Measurements from ENCODE around the gene PAPPA.

- TF ChIP-seq POLR2AphosphoS5 (IDR thresholded peaks at IDR 0.05) (no peak), POLR2A (IDR thresholded peaks at IDR 0.05; ENCODE audit: low read depth) (no peak)
- TF ChIP-seq, protein P1, sequence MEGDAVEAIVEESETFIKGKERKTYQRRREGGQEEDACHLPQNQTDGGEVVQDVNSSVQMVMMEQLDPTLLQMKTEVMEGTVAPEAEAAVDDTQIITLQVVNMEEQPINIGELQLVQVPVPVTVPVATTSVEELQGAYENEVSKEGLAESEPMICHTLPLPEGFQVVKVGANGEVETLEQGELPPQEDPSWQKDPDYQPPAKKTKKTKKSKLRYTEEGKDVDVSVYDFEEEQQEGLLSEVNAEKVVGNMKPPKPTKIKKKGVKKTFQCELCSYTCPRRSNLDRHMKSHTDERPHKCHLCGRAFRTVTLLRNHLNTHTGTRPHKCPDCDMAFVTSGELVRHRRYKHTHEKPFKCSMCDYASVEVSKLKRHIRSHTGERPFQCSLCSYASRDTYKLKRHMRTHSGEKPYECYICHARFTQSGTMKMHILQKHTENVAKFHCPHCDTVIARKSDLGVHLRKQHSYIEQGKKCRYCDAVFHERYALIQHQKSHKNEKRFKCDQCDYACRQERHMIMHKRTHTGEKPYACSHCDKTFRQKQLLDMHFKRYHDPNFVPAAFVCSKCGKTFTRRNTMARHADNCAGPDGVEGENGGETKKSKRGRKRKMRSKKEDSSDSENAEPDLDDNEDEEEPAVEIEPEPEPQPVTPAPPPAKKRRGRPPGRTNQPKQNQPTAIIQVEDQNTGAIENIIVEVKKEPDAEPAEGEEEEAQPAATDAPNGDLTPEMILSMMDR (IDR thresholded peaks at IDR 0.05): no peak
Measured at GRCh38 chr9:116416421-116416820, 262.8 kb downstream of the PAPPA start.

Data from esophagus muscularis mucosa (tissue), 3 donors.